ENCODE results near the gene ARHGAP4. TPM values are rescaled to one million over a fixed set of nuclear protein-coding genes. Genes with fewer than 3 reads are reported as not detected.

The ARHGAP4 gene
- total and polyA plus RNA-seq, 4 donors, result 14.9 to 26.5 (median 23.2) TPM

DNA sequence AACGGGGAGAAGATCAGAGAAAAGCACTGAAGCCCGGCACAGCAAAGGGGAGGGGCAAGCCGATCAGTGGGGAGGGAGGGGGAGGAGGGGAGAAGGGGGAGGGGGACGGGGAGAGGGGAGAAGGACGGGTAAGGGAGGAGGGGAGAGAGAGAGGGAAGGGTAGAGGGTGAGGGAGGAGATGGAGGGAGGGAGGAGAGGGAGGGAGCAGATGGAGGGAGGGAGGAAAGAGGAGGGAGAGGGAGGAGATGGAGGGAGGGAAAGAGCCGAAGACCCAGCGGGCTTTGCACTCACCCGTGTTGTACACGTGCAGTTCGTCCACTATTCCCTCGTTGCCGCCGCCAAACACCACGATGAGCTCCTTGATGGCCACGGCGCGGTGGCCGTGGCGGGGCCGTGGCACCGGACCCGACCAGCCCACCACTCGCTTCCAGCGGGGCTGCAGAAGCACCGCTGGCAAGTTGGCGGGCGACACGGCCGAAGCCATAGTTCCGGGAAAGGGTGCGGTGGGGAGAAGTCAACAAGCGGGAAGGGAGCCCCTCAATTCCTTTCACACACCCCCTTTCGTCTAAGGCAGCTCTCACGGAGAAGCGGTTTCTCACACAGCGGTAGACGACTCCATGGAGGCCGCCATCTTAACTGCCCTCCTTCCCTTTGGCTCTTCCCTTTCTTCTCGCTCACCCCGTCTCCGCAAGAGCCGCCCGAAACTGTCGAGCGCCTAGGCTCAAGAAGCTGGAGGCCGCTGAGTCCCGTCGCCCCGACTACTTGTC is 44.5 kb upstream of the ARHGAP4 start:
- WGBS (ENCODE audit: insufficient coverage), result 7% methylated on average over 45 of the region's 49 CpGs
- Histone ChIP-seq H3K27me3 (ENCODE audit: control insufficient read depth, insufficient read depth, low read length) (no peaks in the 10 kb centered on the region), H3K4me3 (ENCODE audit: low read depth, low read length) (peak overlapping the region; percentile 91), H3K9me3 (ENCODE audit: control insufficient read depth, insufficient read depth, low read length) (no peaks in the 10 kb centered on the region), H3K36me3 (ENCODE audit: control insufficient read depth, insufficient read depth, low read length) (peaks cover 12% of the 10 kb centered on the region), H3K4me1 (ENCODE audit: control insufficient read depth, insufficient read depth, low read length) (peaks cover 60% of the 10 kb centered on the region), H3K27ac (ENCODE audit: low read depth, low read length) (peak overlapping the region; percentile 100)
- DNase-seq (ENCODE audit: low read depth in 4 of 6, low spot score in 6 of 6), result peak in 3 of 6 donors; percentile 58 to 94 (median 89)

DNA sequence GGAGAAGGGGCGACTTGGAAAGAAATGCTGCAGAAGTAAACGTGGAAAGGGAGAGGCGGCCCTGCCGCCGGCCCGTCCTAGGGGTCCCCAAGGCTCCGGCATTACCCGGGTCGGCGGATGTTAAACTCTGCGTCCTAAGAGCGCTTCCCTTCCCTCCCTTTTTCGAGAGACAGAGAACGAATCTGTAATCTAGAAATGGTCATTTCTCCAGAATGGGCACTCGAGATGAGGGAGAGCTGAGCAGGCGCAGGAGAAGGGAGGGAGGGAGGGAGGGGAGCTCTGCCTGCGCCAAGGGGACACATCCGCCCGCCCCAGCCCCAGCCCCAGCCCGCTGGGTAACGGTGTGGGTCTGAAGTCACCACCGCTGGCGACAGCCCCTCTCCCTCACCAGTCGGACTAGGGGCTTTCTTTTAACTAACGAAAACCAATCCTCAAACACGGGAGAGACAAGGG is 43.9 kb upstream of the ARHGAP4 start:
- Histone ChIP-seq H3K4me1 (ENCODE audit: control insufficient read depth, insufficient read depth, low read length) (peaks cover 66% of the 10 kb centered on the region), H3K9me3 (ENCODE audit: control insufficient read depth, insufficient read depth, low read length) (no peaks in the 10 kb centered on the region), H3K36me3 (ENCODE audit: control insufficient read depth, insufficient read depth, low read length) (peaks cover 12% of the 10 kb centered on the region), H3K27ac (ENCODE audit: low read depth, low read length) (peak overlapping the region; percentile 100), H3K4me3 (ENCODE audit: low read depth, low read length) (peak overlapping the region; percentile 91), H3K27me3 (ENCODE audit: control insufficient read depth, insufficient read depth, low read length) (no peaks in the 10 kb centered on the region)
- DNase-seq (ENCODE audit: low read depth in 4 of 6, low spot score in 6 of 6), result peak in 1 of 6 donors; percentile 45
- 14% methylated on average over 13 of the region's 26 CpGs for WGBS (ENCODE audit: insufficient coverage)

DNA sequence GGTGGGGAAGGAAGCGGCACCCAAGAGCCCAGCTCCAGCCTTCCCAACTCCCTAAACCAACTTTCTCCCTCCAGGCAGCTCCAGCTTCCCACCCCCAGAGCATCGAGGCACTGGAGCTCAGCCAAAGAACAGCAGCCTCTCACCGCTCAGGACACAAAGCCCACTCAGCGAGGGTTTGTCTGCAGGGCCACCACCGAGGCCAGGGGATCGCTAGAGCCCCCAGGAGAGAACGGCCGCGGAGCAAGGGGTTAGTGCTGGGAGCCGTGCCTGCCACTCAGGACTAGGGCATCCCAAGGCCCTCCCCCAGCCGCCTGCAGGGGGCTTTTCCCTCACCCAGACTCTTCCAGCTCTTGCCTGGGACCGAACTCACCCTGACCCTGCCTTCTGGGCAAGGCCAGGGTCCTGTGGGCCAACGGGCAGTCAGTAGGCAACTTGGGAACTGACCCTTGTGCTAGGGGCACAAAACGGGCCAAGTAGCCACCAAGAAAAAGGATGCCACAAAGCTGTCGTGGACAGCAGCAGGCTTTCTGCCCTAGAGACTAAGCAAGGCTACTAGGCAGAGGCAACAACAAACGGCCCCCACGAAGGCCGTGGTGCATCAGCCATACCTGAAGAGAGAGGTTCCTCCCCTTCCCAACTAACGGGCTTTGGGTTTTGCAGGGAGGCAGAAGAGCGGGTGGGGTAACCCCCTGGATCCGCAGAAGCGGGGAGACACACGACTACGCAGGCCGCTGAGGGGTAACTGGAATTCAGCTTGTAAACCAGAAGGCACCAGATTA is 43.2 kb upstream of the ARHGAP4 start:
- H3K27ac ChIP-seq (ENCODE audit: low read depth, low read length), result peak overlapping the region; percentile 100
- peaks cover 68% of the 10 kb centered on the region for H3K4me1 ChIP-seq (ENCODE audit: control insufficient read depth, insufficient read depth, low read length)

DNA sequence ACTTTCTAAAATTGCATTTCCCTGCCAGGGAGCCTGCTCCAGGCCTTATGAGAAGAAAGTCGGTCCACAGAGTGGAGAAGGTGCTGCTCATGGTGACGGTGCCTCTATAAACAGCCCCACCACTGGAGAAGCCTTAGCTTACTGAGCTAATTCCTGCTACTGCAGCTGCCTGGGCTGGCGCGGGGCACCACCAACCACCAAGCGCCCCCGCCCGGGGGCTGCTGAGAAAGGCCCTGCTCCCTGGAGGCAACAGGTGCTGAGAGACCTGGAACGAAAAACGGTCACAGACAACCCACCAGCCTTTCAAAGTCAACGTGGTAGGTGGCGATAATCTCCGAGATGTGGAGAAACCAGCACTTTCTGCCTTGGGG is 42.7 kb upstream of the ARHGAP4 start:
- peak in 1 of 6 donors; percentile 35 for DNase-seq (ENCODE audit: low read depth in 4 of 6, low spot score in 6 of 6)
- WGBS (ENCODE audit: insufficient coverage), result 42% methylated on average over 7 of the region's 12 CpGs
- no peaks in the 10 kb centered on the region for H3K9me3 ChIP-seq (ENCODE audit: control insufficient read depth, insufficient read depth, low read length)
- H3K4me1 ChIP-seq (ENCODE audit: control insufficient read depth, insufficient read depth, low read length), result peaks cover 67% of the 10 kb centered on the region
- H3K4me3 ChIP-seq (ENCODE audit: low read depth, low read length), result peak overlapping the region; percentile 91
- H3K27me3 ChIP-seq (ENCODE audit: control insufficient read depth, insufficient read depth, low read length), result no peaks in the 10 kb centered on the region
- peaks cover 23% of the 10 kb centered on the region for H3K36me3 ChIP-seq (ENCODE audit: control insufficient read depth, insufficient read depth, low read length)
- H3K27ac ChIP-seq (ENCODE audit: low read depth, low read length), result peak overlapping the region; percentile 100

More for the DNA sequence above, 43.2 kb upstream of the ARHGAP4 start:
- no peaks in the 10 kb centered on the region for H3K27me3 ChIP-seq (ENCODE audit: control insufficient read depth, insufficient read depth, low read length)
- peaks cover 17% of the 10 kb centered on the region for H3K36me3 ChIP-seq (ENCODE audit: control insufficient read depth, insufficient read depth, low read length)
- peak overlapping the region; percentile 91 for H3K4me3 ChIP-seq (ENCODE audit: low read depth, low read length)
- DNase-seq (ENCODE audit: low read depth in 4 of 6, low spot score in 6 of 6), result peak in 1 of 6 donors; percentile 5
- no peaks in the 10 kb centered on the region for H3K9me3 ChIP-seq (ENCODE audit: control insufficient read depth, insufficient read depth, low read length)
- 28% methylated on average over 23 of the region's 25 CpGs for WGBS (ENCODE audit: insufficient coverage)

DNA sequence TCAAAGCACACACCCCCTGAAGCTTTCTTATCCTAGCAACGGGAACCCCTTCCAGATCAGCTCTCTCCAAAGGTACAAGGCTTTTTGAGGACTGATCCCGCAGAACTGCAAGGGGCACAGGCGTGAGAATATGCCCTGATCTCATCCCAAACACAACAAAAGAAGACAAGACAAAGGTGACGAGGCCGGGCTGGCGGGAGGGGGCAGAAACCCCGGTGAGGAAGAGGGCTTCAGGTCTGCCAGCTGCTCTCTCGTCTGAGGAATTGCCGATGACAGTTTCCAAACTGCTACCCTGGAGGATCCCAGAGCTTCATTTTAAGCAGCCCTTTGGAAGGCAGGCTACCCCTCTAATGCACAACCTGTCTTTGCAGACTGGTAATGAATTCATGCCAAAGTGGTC is 42.2 kb upstream of the ARHGAP4 start:
- H3K4me3 ChIP-seq (ENCODE audit: low read depth, low read length), result no peak overlapping the region
- H3K9me3 ChIP-seq (ENCODE audit: control insufficient read depth, insufficient read depth, low read length), result no peaks in the 10 kb centered on the region
- no peaks in the 10 kb centered on the region for H3K27me3 ChIP-seq (ENCODE audit: control insufficient read depth, insufficient read depth, low read length)
- H3K4me1 ChIP-seq (ENCODE audit: control insufficient read depth, insufficient read depth, low read length), result peaks cover 66% of the 10 kb centered on the region
- DNase-seq (ENCODE audit: low read depth in 4 of 6, low spot score in 6 of 6), result peak in 1 of 6 donors; percentile 6
- peak overlapping the region; percentile 100 for H3K27ac ChIP-seq (ENCODE audit: low read depth, low read length)
- 64% methylated on average over 5 of the region's 9 CpGs for whole genome bisulfite sequencing (ENCODE audit: insufficient coverage)
- peaks cover 27% of the 10 kb centered on the region for H3K36me3 ChIP-seq (ENCODE audit: control insufficient read depth, insufficient read depth, low read length)

DNA sequence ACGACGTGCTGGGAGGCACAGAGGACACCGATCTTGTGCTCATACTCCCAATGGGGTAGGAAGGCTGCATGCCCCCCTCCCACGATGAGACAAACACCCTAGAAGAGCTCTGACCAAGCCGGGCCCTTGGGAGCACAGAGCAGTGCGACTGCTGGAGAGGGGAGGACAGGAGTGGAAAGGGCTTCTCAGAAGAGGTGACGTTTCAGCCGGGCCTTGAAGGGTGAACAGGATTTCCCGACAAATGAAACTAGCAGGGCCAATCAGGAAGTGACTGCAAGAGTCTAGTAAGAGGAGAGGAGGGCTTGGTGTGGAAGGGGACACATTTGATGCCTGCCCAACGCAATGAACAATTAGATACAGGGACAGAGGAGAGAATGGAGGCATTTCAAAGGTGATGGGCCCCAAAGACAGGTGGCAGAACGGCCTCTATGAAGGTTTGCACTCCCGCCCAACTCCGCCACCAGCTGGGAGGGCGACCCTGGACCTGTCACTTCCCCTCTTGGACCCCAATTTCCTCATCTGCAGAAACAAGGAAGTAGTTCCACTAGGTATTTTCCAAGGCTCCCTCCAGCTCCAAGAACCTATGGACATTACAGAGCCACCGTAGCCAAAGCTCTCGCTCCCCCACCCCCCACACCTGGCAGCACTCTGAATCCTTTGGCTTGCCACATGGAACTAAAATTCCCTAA is 41.6 kb upstream of the ARHGAP4 start:
- Histone ChIP-seq H3K9me3 (ENCODE audit: control insufficient read depth, insufficient read depth, low read length) (no peaks in the 10 kb centered on the region), H3K36me3 (ENCODE audit: control insufficient read depth, insufficient read depth, low read length) (peaks cover 33% of the 10 kb centered on the region), H3K4me1 (ENCODE audit: control insufficient read depth, insufficient read depth, low read length) (peaks cover 64% of the 10 kb centered on the region), H3K27me3 (ENCODE audit: control insufficient read depth, insufficient read depth, low read length) (no peaks in the 10 kb centered on the region), H3K27ac (ENCODE audit: low read depth, low read length) (peak overlapping the region; percentile 100), H3K4me3 (ENCODE audit: low read depth, low read length) (no peak overlapping the region)
- 65% methylated on average over 12 of the region's 16 CpGs for WGBS (ENCODE audit: insufficient coverage)
- no peak for DNase-seq (ENCODE audit: low read depth in 4 of 6, low spot score in 6 of 6)

DNA sequence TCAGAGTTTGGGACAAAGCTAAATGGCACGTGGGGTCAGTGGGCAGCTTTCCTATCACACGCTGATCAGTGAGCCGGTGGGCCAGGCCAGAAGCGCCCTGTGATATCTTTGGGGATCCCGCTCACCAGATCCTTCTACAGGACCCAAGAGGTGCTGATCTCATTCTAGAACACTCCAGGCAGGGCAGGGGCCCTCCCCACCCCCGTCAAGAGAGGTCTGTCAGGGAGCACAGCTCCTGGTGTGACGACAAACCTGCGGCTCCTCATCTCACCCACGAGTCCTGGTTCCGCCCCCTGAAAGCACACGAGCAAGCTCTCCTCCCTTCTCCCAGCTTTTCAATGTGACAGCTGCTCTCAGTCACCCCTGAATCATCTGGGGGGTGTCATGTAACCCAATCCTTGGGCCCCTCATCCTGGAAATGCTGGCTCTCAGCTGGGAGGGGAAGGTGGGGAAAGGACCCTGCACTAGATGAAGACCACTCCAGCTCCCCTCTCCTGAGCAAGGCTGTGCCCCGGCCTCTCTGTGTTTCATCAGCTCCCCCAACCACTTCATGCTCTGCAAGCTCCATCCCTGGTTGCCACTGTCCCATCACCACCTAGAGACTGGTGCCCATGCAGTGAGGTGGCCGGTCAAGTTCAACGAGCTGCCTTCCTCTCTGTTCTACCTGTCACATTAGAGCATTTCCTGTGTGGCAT is 40.9 kb upstream of the ARHGAP4 start:
- 81% methylated on average over 10 of the region's 14 CpGs for WGBS (ENCODE audit: insufficient coverage)
- no peak overlapping the region for H3K4me3 ChIP-seq (ENCODE audit: low read depth, low read length)
- peaks cover 64% of the 10 kb centered on the region for H3K4me1 ChIP-seq (ENCODE audit: control insufficient read depth, insufficient read depth, low read length)
- H3K27ac ChIP-seq (ENCODE audit: low read depth, low read length), result no peak overlapping the region
- H3K27me3 ChIP-seq (ENCODE audit: control insufficient read depth, insufficient read depth, low read length), result no peaks in the 10 kb centered on the region
- no peak for DNase-seq (ENCODE audit: low read depth in 4 of 6, low spot score in 6 of 6)
- peaks cover 40% of the 10 kb centered on the region for H3K36me3 ChIP-seq (ENCODE audit: control insufficient read depth, insufficient read depth, low read length)
- no peaks in the 10 kb centered on the region for H3K9me3 ChIP-seq (ENCODE audit: control insufficient read depth, insufficient read depth, low read length)

DNA sequence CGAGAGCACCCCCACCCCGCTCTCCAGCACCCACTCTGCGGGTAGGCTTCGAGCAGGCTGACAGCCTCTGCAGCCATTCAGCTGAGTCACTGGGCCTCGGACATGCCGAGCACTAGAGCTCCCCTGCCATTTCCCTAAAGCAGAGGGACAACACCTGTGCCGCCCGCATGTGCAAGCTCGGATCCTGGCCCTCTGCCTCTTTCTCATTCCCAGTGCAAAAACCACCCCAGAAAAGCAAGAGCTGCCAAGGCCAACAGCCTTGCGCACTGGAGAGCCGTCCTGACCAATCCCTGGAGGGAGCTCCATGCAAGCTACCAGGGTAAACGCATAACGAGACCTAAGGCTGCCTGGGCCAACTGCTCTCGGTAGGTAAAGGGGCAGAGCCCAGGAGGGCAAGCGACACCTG is 40.2 kb upstream of the ARHGAP4 start:
- H3K27ac ChIP-seq (ENCODE audit: low read depth, low read length), result no peak overlapping the region

DNA sequence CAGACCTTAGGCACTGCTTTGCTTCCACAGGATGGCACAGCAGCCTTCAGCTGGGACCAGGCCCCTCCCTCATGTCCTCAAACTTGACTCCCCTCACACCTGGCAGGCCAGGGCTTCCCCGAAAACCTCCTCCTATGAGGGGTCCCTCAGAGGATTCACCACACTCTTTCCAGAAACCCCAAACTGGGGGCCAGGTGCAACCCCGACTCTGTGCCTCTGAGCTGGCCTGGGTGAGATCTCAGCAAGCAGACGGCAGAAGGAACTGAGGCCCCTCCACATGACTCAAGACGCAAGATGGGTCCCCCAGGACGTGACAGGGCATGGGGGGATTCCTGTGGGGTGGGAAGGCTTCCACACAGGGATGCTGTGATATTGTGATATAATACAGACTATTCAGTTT is 39.3 kb upstream of the ARHGAP4 start:
- peaks cover 55% of the 10 kb centered on the region for H3K36me3 ChIP-seq (ENCODE audit: control insufficient read depth, insufficient read depth, low read length)
- DNase-seq (ENCODE audit: low read depth in 4 of 6, low spot score in 6 of 6), result no peak
- no peaks in the 10 kb centered on the region for H3K27me3 ChIP-seq (ENCODE audit: control insufficient read depth, insufficient read depth, low read length)
- 66% methylated on average over 5 of the region's 5 CpGs for WGBS (ENCODE audit: insufficient coverage)
- peaks cover 64% of the 10 kb centered on the region for H3K4me1 ChIP-seq (ENCODE audit: control insufficient read depth, insufficient read depth, low read length)
- no peaks in the 10 kb centered on the region for H3K9me3 ChIP-seq (ENCODE audit: control insufficient read depth, insufficient read depth, low read length)
- H3K4me3 ChIP-seq (ENCODE audit: low read depth, low read length), result no peak overlapping the region
- H3K27ac ChIP-seq (ENCODE audit: low read depth, low read length), result no peak overlapping the region

More for the DNA sequence above, 40.2 kb upstream of the ARHGAP4 start:
- peaks cover 64% of the 10 kb centered on the region for H3K4me1 ChIP-seq (ENCODE audit: control insufficient read depth, insufficient read depth, low read length)
- H3K4me3 ChIP-seq (ENCODE audit: low read depth, low read length), result no peak overlapping the region
- H3K27me3 ChIP-seq (ENCODE audit: control insufficient read depth, insufficient read depth, low read length), result no peaks in the 10 kb centered on the region
- WGBS (ENCODE audit: insufficient coverage), result 72% methylated on average over 15 of the region's 15 CpGs
- no peak for DNase-seq (ENCODE audit: low read depth in 4 of 6, low spot score in 6 of 6)
- no peaks in the 10 kb centered on the region for H3K9me3 ChIP-seq (ENCODE audit: control insufficient read depth, insufficient read depth, low read length)
- peaks cover 47% of the 10 kb centered on the region for H3K36me3 ChIP-seq (ENCODE audit: control insufficient read depth, insufficient read depth, low read length)

Measured in spinal cord (tissue), 10 donors.